SK-N-SH (cell line): Measurements from ENCODE around the gene CASZ1.

ENCODE experiments used
- CHD2 ChIP-seq: fragments of 150-350 bp; IDR thresholded peaks from 2 replicates; pipeline ENCODE4 v1.6.1; 2018; ENCODE audit warnings: low read length; ENCODE audit not compliant: partially characterized antibody
- CTCF ChIP-seq: fragments of 200-600 bp; sonication (generic); IDR thresholded peaks from 2 replicates; pipeline ENCODE4 v1.6.1; 2017; ENCODE audit warnings: antibody characterized with exemption, mild to moderate bottlenecking, moderate library complexity
- EP300 ChIP-seq, 2 experiments: IDR thresholded peaks; 2 replicates each; pipeline versions ENCODE4 v1.4.0 to v1.6.1; 2012; ENCODE audit warnings: borderline replicate concordance in 1 of 2, low read depth in 1 of 2, low read length in 1 of 2
- MEF2A ChIP-seq: IDR thresholded peaks from 2 replicates; pipeline ENCODE4 v1.4.0; 2012; ENCODE audit warnings: low read depth, borderline replicate concordance
- NFIC ChIP-seq: IDR thresholded peaks from 2 replicates; pipeline ENCODE4 v1.4.0; 2012; ENCODE audit warnings: borderline replicate concordance
- POLR2AphosphoS5 ChIP-seq: IDR thresholded peaks from 2 replicates; pipeline ENCODE4 v1.6.1; 2012; ENCODE audit warnings: low read depth, low read length
- RFX5 ChIP-seq: IDR thresholded peaks from 2 replicates; pipeline ENCODE4 v1.6.1; 2012; ENCODE audit warnings: mild to moderate bottlenecking, improper control_type of control experiment, low read length
- TCF12 ChIP-seq: IDR thresholded peaks from 2 replicates; pipeline ENCODE4 v1.4.0; 2012
- TEAD4 ChIP-seq: IDR thresholded peaks from 2 replicates; pipeline ENCODE4 v1.4.0; 2012; ENCODE audit warnings: mild to moderate bottlenecking, borderline replicate concordance; ENCODE audit not compliant: insufficient read depth
- USF2 ChIP-seq: fragments of 150-350 bp; IDR thresholded peaks from 2 replicates; pipeline ENCODE4 v1.6.1; 2017; ENCODE audit warnings: antibody characterized with exemption, low read length, low read depth, borderline replicate concordance
- ZBTB33 ChIP-seq: IDR thresholded peaks from 2 replicates; pipeline ENCODE4 v1.4.0; 2012; ENCODE audit warnings: low read depth, borderline replicate concordance
- TF ChIP-seq, protein P1 (sequence below): IDR thresholded peaks from 2 replicates; pipeline ENCODE4; 2012

GRCh38 chr1:10735563-10736305 is 60.7 kb downstream of the CASZ1 start:
- TF ChIP-seq TCF12 = no peak
- TF ChIP-seq CTCF = no peak
- no peak for TF ChIP-seq NFIC
- TF ChIP-seq USF2 = no peak
- no peak for TF ChIP-seq ZBTB33
- TF ChIP-seq POLR2AphosphoS5 = no peak
- TF ChIP-seq EP300 (IDR thresholded peaks at IDR 0.05; ENCODE audit: borderline replicate concordance in 1 of 2, low read depth in 1 of 2, low read length in 1 of 2) = no peak
- no peak for TF ChIP-seq MEF2A
- no peak for TF ChIP-seq CHD2
- TF ChIP-seq RFX5 = no peak
- no peak for TF ChIP-seq TEAD4
- TF ChIP-seq, protein P1, sequence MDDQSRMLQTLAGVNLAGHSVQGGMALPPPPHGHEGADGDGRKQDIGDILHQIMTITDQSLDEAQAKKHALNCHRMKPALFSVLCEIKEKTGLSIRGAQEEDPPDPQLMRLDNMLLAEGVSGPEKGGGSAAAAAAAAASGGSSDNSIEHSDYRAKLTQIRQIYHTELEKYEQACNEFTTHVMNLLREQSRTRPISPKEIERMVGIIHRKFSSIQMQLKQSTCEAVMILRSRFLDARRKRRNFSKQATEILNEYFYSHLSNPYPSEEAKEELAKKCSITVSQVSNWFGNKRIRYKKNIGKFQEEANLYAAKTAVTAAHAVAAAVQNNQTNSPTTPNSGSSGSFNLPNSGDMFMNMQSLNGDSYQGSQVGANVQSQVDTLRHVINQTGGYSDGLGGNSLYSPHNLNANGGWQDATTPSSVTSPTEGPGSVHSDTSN = no peak
